Measurements from ENCODE around the gene PRXL2C.
A peak's percentile ranks its signal among the peaks of the same experiment; 100 is the strongest.

The PRXL2C gene

DNA sequence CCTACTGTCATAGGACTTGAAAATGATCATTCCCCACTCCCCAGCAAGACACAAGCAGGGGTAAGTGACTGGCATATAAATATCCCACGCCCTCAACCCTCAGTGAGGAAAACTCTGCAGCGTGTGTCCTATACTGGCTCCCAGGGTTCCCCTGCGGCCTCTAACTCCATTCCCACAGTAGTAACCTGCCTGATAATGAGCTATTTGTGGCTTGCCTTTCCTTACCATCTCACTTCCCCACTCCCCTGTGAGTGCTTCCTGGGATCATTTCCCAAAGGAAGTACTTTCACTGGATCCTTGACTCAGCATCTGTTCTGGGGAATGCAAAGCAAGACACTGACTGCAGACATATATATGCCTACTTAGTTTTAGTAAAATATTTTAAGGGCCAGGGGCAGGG, 49.8 kb downstream of the PRXL2C start:
- TF ChIP-seq, protein P1, sequence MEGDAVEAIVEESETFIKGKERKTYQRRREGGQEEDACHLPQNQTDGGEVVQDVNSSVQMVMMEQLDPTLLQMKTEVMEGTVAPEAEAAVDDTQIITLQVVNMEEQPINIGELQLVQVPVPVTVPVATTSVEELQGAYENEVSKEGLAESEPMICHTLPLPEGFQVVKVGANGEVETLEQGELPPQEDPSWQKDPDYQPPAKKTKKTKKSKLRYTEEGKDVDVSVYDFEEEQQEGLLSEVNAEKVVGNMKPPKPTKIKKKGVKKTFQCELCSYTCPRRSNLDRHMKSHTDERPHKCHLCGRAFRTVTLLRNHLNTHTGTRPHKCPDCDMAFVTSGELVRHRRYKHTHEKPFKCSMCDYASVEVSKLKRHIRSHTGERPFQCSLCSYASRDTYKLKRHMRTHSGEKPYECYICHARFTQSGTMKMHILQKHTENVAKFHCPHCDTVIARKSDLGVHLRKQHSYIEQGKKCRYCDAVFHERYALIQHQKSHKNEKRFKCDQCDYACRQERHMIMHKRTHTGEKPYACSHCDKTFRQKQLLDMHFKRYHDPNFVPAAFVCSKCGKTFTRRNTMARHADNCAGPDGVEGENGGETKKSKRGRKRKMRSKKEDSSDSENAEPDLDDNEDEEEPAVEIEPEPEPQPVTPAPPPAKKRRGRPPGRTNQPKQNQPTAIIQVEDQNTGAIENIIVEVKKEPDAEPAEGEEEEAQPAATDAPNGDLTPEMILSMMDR (conservative IDR thresholded peaks at IDR 0.05), result no peak
- no peak for TF ChIP-seq ZFX (IDR thresholded peaks at IDR 0.05)
- no peak overlapping the region for H3K27ac ChIP-seq

DNA sequence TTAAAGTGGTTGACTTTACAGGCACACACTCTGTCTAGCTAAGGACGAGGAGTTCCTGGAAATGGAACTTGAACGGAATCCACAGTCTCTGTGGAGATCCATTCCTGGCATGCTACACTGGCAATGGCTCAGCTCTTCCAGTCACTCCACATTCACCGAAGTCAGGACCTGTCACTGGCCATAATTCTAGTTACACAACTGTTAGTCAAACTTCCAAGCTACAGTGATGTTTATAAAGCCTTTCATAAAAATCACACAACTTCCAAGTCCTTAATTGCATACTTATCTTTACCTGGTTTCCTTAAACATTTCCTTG, 51.2 kb downstream of the PRXL2C start:
- peak overlapping the region; percentile 26; the same call in 1 of the 2 replicates for H3K27ac ChIP-seq
- TF ChIP-seq, protein P1 (conservative IDR thresholded peaks at IDR 0.05), result no peak
- TF ChIP-seq ZFX (IDR thresholded peaks at IDR 0.05), result no peak

DNA sequence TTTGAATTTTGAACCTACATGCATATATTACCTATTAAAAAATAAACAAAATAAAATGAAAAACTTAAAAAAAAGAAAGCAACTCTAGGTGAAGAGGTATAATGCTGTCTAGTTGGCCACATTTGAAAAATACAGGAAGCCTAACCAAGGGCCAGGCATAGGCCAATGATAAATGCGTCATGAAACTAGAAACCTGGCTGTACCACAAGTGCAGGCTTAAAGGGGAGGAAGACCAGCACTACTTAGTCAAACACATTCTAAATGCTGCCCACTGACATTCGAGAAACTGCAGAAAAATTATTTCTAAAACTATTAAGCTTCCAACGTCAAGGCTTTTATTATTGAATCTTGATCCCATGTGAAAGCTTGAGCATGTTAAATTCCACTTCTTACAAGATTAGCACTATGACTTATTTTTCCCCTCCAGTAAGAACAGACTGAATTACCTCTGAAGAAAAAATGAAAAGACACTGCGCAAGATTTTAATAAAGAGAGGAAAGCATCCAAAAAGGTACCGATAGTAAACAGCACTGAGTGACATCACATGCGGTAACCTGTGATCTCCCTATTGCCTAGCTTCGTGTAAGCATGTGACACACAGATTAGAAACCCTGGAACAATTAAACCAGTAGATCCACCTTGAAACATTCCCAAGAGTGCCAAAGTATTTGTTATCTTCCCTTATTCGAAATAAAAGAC, 51.7 kb downstream of the PRXL2C start:
- no peak for TF ChIP-seq ZFX (IDR thresholded peaks at IDR 0.05)
- TF ChIP-seq, protein P1 (conservative IDR thresholded peaks at IDR 0.05), result no peak
- H3K27ac ChIP-seq, result peak overlapping the region; percentile 26; the same call in 1 of the 2 replicates

DNA sequence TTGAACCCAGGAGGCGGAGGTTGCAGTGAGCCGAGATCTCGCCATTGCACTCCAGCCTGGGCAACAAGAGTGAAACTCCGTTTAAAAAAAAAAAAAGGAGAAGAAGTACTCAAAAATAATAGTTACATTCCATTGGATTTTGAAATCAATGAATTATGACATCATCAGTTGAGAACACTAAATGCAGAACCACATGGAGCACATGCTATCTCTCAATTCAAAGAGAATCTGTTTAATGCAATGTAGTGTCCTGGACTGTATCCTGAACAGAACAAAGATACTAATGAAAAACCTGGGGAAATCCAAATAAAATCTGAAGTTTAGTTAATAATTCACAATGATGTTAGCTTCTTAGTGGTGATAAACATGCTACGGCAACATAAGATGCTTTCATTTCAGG, 55.8 kb downstream of the PRXL2C start:
- no peak overlapping the region for H3K27ac ChIP-seq
- no peak for TF ChIP-seq ZFX (IDR thresholded peaks at IDR 0.05)
- TF ChIP-seq, protein P1 (conservative IDR thresholded peaks at IDR 0.05), result no peak

DNA sequence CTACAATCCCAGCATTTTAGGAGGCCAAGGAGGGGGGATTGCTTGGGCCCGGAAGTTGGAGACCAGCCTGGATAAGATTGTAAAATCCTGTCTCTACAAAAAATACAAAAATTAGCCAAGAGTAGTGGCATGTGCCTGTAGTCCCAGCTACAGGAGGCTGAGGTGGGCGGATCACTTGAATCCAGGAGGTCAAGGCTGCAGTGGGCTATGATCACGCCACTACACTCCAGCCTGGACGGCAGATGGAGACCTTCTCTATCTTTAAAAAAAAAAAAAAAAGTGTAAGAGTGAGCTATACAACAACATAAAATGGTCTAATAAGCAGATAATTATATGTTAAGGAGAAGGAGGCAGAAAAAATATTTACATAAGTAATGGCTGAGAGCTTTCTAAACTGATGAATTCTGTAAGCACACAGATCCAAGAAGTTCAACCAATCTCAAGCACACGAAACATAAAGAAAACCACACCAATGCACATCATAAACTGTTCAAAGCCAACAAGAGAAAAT, 58.5 kb downstream of the PRXL2C start:
- no peak for TF ChIP-seq ZFX (IDR thresholded peaks at IDR 0.05)
- TF ChIP-seq, protein P1 (conservative IDR thresholded peaks at IDR 0.05), result no peak
- no peak overlapping the region for H3K27ac ChIP-seq
